Nucleus accumbens (tissue), 56 donors: ENCODE results near the gene TMEM132D.
"Not testable (repeated sequence)": the region's sequence is repeated elsewhere in the genome, so short reads cannot be mapped to it uniquely, and the experiment has no call there.

ENCODE experiments used
- DNase-seq, 56 donors: peaks; one replicate each; lab custom pipeline; 2025; lab: John Stamatoyannopoulos, UW

The TMEM132D gene

DNA sequence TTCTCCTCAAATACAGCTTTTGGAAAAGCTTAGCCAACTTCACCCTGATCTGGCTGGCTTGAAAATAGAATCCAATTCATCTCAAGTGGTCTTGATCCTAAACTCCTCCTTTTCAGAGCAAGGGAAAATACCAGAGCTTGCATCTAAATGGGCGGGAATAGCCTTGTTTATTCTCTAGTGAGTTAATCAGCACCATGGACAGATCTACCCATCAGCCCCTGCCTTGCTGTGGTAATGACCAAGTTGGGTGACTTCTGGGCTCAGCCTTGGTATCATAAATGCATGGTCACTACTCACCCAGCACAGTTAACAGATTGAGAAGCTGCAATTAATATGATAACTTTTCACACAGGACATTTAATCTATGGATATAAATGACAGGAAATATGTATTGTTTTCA, 853.9 kb downstream of the TMEM132D start:
- no peak for DNase-seq

DNA sequence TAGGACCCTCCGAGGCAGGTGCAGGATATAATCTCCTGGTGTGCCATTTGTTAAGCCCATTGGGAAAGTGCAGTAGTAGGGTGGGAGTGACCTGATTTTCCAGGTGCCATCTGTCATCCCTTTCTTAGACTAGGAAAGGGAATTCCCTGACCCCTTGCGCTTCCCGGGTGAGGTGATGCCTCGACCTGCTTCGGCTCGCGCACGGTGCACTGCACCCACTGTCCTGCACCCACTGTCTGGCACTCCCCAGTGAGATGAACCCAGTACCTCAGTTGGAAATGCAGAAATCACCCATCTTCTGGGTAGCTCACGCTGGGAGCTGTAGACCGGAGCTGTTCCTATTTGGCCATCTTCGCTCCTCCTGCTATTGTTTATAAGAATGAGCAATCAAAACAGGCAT, 860.5 kb downstream of the TMEM132D start:
- DNase-seq, result not testable (repeated sequence)

DNA sequence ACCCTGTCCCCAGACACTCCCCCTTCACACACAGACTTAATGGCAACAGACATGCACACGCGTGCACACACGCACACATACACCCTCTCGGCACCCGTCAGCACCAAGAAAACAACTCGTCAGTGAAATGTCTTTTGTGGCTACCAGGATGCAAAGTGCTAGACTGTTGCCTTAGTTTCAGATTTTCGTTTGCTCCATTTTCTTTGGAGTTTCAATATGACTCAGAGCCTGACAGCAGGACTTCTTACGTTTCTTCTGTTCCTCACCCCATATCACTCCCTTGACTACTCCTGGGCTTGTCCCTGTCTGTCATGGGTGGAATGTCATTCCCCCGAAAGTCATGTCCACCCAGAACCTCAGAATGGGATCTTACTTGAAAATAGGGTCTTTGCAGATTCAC, 867.7 kb downstream of the TMEM132D start:
- no peak for DNase-seq

DNA sequence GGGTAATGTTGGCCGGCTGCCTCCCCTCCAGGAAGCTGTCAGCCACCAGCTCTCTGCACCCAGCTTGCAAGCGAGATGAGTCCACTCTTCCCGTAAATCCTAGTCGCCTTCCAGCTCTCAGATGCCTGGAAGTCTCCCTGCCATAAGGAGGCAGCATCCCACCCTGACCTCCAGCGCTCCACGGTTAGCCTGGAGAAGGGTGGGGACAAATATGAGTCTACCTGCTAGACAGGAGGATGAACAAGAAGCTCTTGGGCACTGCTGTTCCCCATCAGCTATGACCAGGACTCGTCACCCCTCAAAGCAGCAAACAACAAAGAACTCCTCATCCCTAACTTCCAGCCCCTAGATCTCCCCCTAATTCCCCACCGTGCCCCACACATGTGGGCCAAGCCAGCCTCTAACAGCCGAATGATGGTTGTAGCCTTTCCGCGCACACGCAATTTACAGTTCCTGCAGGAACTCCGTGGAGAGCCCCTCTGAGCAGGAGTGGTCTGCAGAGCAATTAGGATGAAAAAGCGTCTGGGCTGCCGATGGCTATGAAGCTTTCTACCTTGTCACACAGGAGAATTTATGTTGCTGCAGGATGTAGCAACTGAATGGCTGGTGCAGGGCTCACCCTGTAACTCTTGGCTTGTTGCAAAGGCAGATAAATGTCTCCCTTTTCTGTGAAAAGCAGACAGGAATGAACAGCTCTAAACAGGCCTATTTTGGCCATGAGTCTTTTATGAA, 869.1 kb downstream of the TMEM132D start:
- no peak for DNase-seq

DNA sequence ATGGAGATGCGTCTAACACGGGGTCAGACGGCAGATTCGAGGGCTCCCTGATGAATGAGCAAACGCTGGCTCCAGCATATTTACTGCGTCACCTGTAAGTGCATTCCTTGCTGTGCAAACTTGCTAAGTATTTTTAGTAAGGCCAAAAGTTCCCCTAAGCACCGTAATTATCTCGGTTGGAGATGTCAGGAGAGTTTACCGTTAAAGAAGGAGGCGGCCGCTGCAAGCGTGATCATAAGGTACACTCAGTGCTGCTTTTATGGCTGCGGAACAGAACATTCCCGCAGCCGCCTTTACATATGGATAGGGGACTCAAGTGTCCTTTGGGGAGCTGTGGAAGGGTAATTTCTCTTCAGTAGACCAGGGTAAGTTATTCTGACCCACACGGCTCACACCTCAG, 875.0 kb downstream of the TMEM132D start:
- DNase-seq, result no peak

DNA sequence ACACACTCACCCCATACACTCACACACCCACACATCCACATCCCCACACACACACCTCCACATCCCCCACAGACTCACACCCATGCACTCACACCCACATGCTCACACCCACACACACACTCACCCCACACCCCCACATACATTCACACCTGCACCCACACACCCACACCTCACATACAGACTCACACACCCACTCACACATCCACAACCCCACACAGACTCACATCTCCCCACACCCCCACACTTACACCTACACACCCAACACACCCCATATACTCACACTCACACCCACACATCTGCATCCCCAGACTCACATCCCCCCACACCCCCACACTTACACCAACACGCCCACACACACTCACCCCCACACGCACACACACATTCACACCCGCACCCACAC, 878.8 kb downstream of the TMEM132D start:
- DNase-seq, result peak in 1 of 56 donors; percentile 10
